Right renal cortex interstitium (tissue), 3 donors: ENCODE measurements around the gene TMEM107. TPM values are rescaled to one million over a fixed set of nuclear protein-coding genes. Genes with fewer than 3 reads are reported as not detected.

Experiments used
- polyA plus RNA-seq, 3 donors: library from polyadenylated mRNA; unstranded; fragments of 120-200 nt; gene quantifications; one replicate each; pipeline ENCODE4 v1.2.1, GENCODE V29; 2013; ENCODE audit not compliant: insufficient read length in 3 of 3

TMEM107 gene
- polyA plus RNA-seq, 3 donors, result 22.4 to 25.9 (median 23.5) TPM

Other genes with a start within 250 kb of the TMEM107 start
- gene KCNAB3, start 246.5 kb downstream of the TMEM107 start, polyA plus RNA-seq, result 10 to 100 TPM in 1 of 3 donors, 1 to 10 TPM in 2; 5.9 to 10.2 (median 9.2) TPM
- 100 to 1,000 TPM; 131 to 171 (median 162) TPM for gene TRAPPC1, start 244.4 kb downstream of the TMEM107 start, polyA plus RNA-seq
- gene CNTROB, start 244.2 kb downstream of the TMEM107 start, polyA plus RNA-seq, result 10 to 100 TPM; 48.1 to 49.6 (median 48.6) TPM
- gene GUCY2D, start 173.8 kb downstream of the TMEM107 start, polyA plus RNA-seq, result under 1 TPM; 0.03 to 0.35 (median 0.28) TPM
- gene ALOX15B, start 137.3 kb downstream of the TMEM107 start, polyA plus RNA-seq, result 1 to 10 TPM in 2 of 3 donors, under 1 TPM in 1; 0.62 to 1.2 (median 1.1) TPM
- gene ALOX12B, start 88.7 kb downstream of the TMEM107 start, polyA plus RNA-seq, result under 1 TPM; 0.54 to 0.91 (median 0.68) TPM
- not detected for gene ALOXE3, start 57.9 kb downstream of the TMEM107 start, polyA plus RNA-seq
- gene HES7, start 52.3 kb downstream of the TMEM107 start, polyA plus RNA-seq, result not detected
- 10 to 100 TPM; 14.5 to 21.8 (median 21.2) TPM for gene PER1, start 24.0 kb downstream of the TMEM107 start, polyA plus RNA-seq
- gene VAMP2, start 13.4 kb downstream of the TMEM107 start, polyA plus RNA-seq, result 100 to 1,000 TPM in 2 of 3 donors, 10 to 100 TPM in 1; 98.7 to 114 (median 102) TPM
- gene BORCS6, start 13.8 kb upstream of the TMEM107 start, polyA plus RNA-seq, result 1 to 10 TPM; 3.0 to 4.3 (median 3.7) TPM
- 10 to 100 TPM; 28.6 to 36.7 (median 33.0) TPM for gene AURKB, start 34.2 kb upstream of the TMEM107 start, polyA plus RNA-seq
- gene CTC1, start 71.7 kb upstream of the TMEM107 start, polyA plus RNA-seq, result 10 to 100 TPM; 18.9 to 24.9 (median 22.7) TPM
- 10 to 100 TPM; 35.3 to 43.0 (median 38.9) TPM for gene PFAS, start 72.9 kb upstream of the TMEM107 start, polyA plus RNA-seq
- 10 to 100 TPM; 27.8 to 29.9 (median 28.7) TPM for gene RANGRF, start 112.3 kb upstream of the TMEM107 start, polyA plus RNA-seq
- gene SLC25A35, start 119.0 kb upstream of the TMEM107 start, polyA plus RNA-seq, result 1 to 10 TPM; 2.6 to 3.4 (median 3.2) TPM
- 10 to 100 TPM; 14.2 to 21.9 (median 15.1) TPM for gene ARHGEF15, start 133.9 kb upstream of the TMEM107 start, polyA plus RNA-seq
- gene ODF4, start 163.5 kb upstream of the TMEM107 start, polyA plus RNA-seq, result not detected
- 1,000 to 10,000 TPM; 3,518 to 3,658 (median 3,532) TPM for gene RPL26, start 206.8 kb upstream of the TMEM107 start, polyA plus RNA-seq
- under 1 TPM in 2 of 3 donors, not detected in 1; 0.04 to 0.06 TPM for gene RNF222, start 221.4 kb upstream of the TMEM107 start, polyA plus RNA-seq